Activated CD8-positive, alpha-beta memory T cell treated with anti-CD3 and anti-CD28 coated beads, Interleukin-2, amount 10 ng/mL, durations not matched to agents 7 days and 5 days (primary cell): Measurements from ENCODE around the gene TNIP2. TPM values are rescaled to one million over a fixed set of nuclear protein-coding genes. Genes with fewer than 3 reads are reported as not detected.

Experiments
- ATAC-seq: fragments of 150-1000 bp; cut with Tn5 transposase; one replicate; pipeline ENCODE4 v1.10.0; 2021; ENCODE audit warnings: moderate library complexity
- CTCF ChIA-PET: fragments of 350-600 bp; sonication (Branson Sonifier 250); formaldehyde crosslinking; loops from one replicate; lab custom pipeline; 2021; ENCODE audit warnings: antibody characterized with exemption; lab: Charles Lee
- DNase-seq: peaks from one replicate; pipeline ENCODE4 v3.0.0-alpha.2; 2020
- H3K27ac Mint-ChIP-seq: one replicate; pipeline ENCODE4 v1.8.0; 2021; ENCODE audit warnings: mild to moderate bottlenecking, mixed read lengths
- H3K27me3 Mint-ChIP-seq: one replicate; pipeline ENCODE4 v1.8.0; 2021; ENCODE audit warnings: mixed read lengths
- H3K36me3 Mint-ChIP-seq: one replicate; pipeline ENCODE4 v1.8.0; 2021; ENCODE audit warnings: mild to moderate bottlenecking, mixed read lengths
- H3K4me1 Mint-ChIP-seq: one replicate; pipeline ENCODE4 v1.8.0; 2021; ENCODE audit warnings: mixed read lengths
- H3K4me3 Mint-ChIP-seq: one replicate; pipeline ENCODE4 v1.8.0; 2021; ENCODE audit warnings: mild to moderate bottlenecking, moderate library complexity, mixed read lengths
- H3K9me3 Mint-ChIP-seq: one replicate; pipeline ENCODE4 v1.8.0; 2022; ENCODE audit warnings: low read depth, mixed read lengths
- total RNA-seq, 2 experiments: library from RNA; stranded (reverse); gene quantifications; one replicate each; pipeline ENCODE4 v1.2.3, GENCODE V29; 2021

TNIP2 gene
- total RNA-seq, 2 experiments from 2014 or later: 51.3 to 53.5 TPM

GRCh38 chr4:2756691-2757350 lies 685 bp upstream of the TNIP2 start:
- CTCF ChIA-PET: interaction anchor here (0.8 to 3.9 kb wide), 5 partner anchors 10 to 221 kb away, joined by 3 to 19 read pairs (median 4); partner anchors contain the start of genes FAM193A and GRK4
- Mint-ChIP-seq H3K9me3 (no peaks in the 10 kb centered on the region), H3K36me3 (peaks cover 2% of the 10 kb centered on the region), H3K4me1 (peaks cover 34% of the 10 kb centered on the region), H3K27me3 (no peaks in the 10 kb centered on the region), H3K4me3 (peak overlapping the region; percentile 50), H3K27ac (peak overlapping the region; percentile 36)
- no peak for DNase-seq
- ATAC-seq: no peak

- Mint-ChIP-seq H3K4me3 (peak overlapping the region; percentile 78), H3K4me1 (peaks cover 30% of the 10 kb centered on the region), H3K9me3 (no peaks in the 10 kb centered on the region), H3K36me3 (peaks cover 2% of the 10 kb centered on the region), H3K27me3 (no peaks in the 10 kb centered on the region), H3K27ac (peak overlapping the region; percentile 35)
- no peak for ATAC-seq
- CTCF ChIA-PET: interaction anchor here (0.9 to 3.9 kb wide), 5 partner anchors 8 to 209 kb away, joined by 3 to 19 read pairs (median 5); partner anchors contain the start of gene GRK4
- no peak for DNase-seq
Measured at GRCh38 chr4:2754848-2755819, 1.0 kb downstream of the TNIP2 start.

- peaks cover 2% of the 10 kb centered on the region for H3K36me3 Mint-ChIP-seq
- H3K9me3 Mint-ChIP-seq: no peaks in the 10 kb centered on the region
- H3K27ac Mint-ChIP-seq: no peak overlapping the region
- ATAC-seq (no peak), DNase-seq (no peak)
- H3K4me1 Mint-ChIP-seq: peaks cover 37% of the 10 kb centered on the region
- H3K4me3 Mint-ChIP-seq: no peak overlapping the region
- H3K27me3 Mint-ChIP-seq: no peaks in the 10 kb centered on the region
- CTCF ChIA-PET: interaction anchor here (1.5 kb wide), 1 partner anchor 10 kb away, joined by 3 read pairs; no protein-coding TSS in a partner anchor
Measured at GRCh38 chr4:2753436-2753835, 2.7 kb downstream of the TNIP2 start.

- Mint-ChIP-seq H3K4me1 (peaks cover 49% of the 10 kb centered on the region), H3K4me3 (no peak overlapping the region), H3K27ac (peak overlapping the region; percentile 19), H3K27me3 (no peaks in the 10 kb centered on the region), H3K36me3 (peaks cover 20% of the 10 kb centered on the region), H3K9me3 (no peaks in the 10 kb centered on the region)
- ATAC-seq (no peak), DNase-seq (no peak)
- CTCF ChIA-PET: interaction anchor here (1.4 to 3.0 kb wide), 3 partner anchors 9 to 184 kb away, joined by 3 to 8 read pairs (median 5); no protein-coding TSS in a partner anchor
Measured at GRCh38 chr4:2750719-2751605, 5.2 kb downstream of the TNIP2 start.

- Mint-ChIP-seq H3K27ac (peak overlapping the region; percentile 80), H3K27me3 (no peaks in the 10 kb centered on the region), H3K9me3 (no peaks in the 10 kb centered on the region), H3K4me3 (peak overlapping the region; percentile 43), H3K36me3 (peaks cover 44% of the 10 kb centered on the region), H3K4me1 (peaks cover 51% of the 10 kb centered on the region)
- DNase-seq (no peak), ATAC-seq (no peak)
- CTCF ChIA-PET: interaction anchor here (1.2 to 2.2 kb wide), 3 partner anchors 9 to 185 kb away, joined by 3 to 13 read pairs (median 4); partner anchors contain the start of gene TNIP2
Measured at GRCh38 chr4:2746891-2747695, 9.0 kb downstream of the TNIP2 start.

- Mint-ChIP-seq H3K4me3 (peak overlapping the region; percentile 43), H3K27ac (peak overlapping the region; percentile 80), H3K4me1 (peaks cover 51% of the 10 kb centered on the region), H3K36me3 (peaks cover 47% of the 10 kb centered on the region), H3K27me3 (no peaks in the 10 kb centered on the region), H3K9me3 (no peaks in the 10 kb centered on the region)
- CTCF ChIA-PET: interaction anchor here (0.6 to 2.2 kb wide), 6 partner anchors 10 to 190 kb away, joined by 3 to 13 read pairs (median 4); partner anchors contain the start of gene TNIP2
- DNase-seq (peak; percentile 95), ATAC-seq (peak; percentile 97)
Measured at GRCh38 chr4:2745981-2746806, 9.9 kb downstream of the TNIP2 start.

- Mint-ChIP-seq H3K36me3 (peaks cover 50% of the 10 kb centered on the region), H3K4me1 (peaks cover 49% of the 10 kb centered on the region), H3K9me3 (no peaks in the 10 kb centered on the region), H3K27ac (peak overlapping the region; percentile 80), H3K4me3 (no peak overlapping the region), H3K27me3 (no peaks in the 10 kb centered on the region)
- DNase-seq: no peak
- ATAC-seq: no peak
- CTCF ChIA-PET: interaction anchor here (0.6 to 2.2 kb wide), 5 partner anchors 10 to 191 kb away, joined by 3 to 13 read pairs (median 3); partner anchors contain the start of gene TNIP2
Measured at GRCh38 chr4:2745516-2745915, 10.6 kb downstream of the TNIP2 start.

GRCh38 chr4:2744576-2745270 lies 11.4 kb downstream of the TNIP2 start:
- DNase-seq: no peak
- Mint-ChIP-seq H3K4me1 (peaks cover 48% of the 10 kb centered on the region), H3K36me3 (peaks cover 55% of the 10 kb centered on the region), H3K27ac (no peak overlapping the region), H3K4me3 (no peak overlapping the region), H3K9me3 (no peaks in the 10 kb centered on the region), H3K27me3 (no peaks in the 10 kb centered on the region)
- CTCF ChIA-PET: no interaction called here
- ATAC-seq: no peak

- Mint-ChIP-seq H3K27me3 (no peaks in the 10 kb centered on the region), H3K4me1 (peaks cover 44% of the 10 kb centered on the region), H3K27ac (no peak overlapping the region), H3K9me3 (no peaks in the 10 kb centered on the region), H3K36me3 (peaks cover 55% of the 10 kb centered on the region), H3K4me3 (no peak overlapping the region)
- CTCF ChIA-PET: no interaction called here
- no peak for DNase-seq
- no peak for ATAC-seq
Measured at GRCh38 chr4:2743518-2744445, 12.4 kb downstream of the TNIP2 start.

GRCh38 chr4:2742823-2743517 lies 13.2 kb downstream of the TNIP2 start:
- H3K27ac Mint-ChIP-seq: no peak overlapping the region
- CTCF ChIA-PET: no interaction called here
- no peak for ATAC-seq

More at GRCh38 chr4:2742823-2743517, 13.2 kb downstream of the TNIP2 start:
- peaks cover 44% of the 10 kb centered on the region for H3K4me1 Mint-ChIP-seq
- DNase-seq: no peak
- no peaks in the 10 kb centered on the region for H3K9me3 Mint-ChIP-seq
- H3K36me3 Mint-ChIP-seq: peaks cover 58% of the 10 kb centered on the region
- H3K4me3 Mint-ChIP-seq: no peak overlapping the region
- no peaks in the 10 kb centered on the region for H3K27me3 Mint-ChIP-seq
